LNCaP clone FGC (cell line): Measurements from ENCODE around the gene PCMT1.

Experiments used
- DNase-seq: peaks from one replicate; pipeline ENCODE4 v3.0.0-alpha.2; 2011; ENCODE audit warnings: low read depth
- H3K4me3 ChIP-seq: 2 replicates; pipeline ENCODE4 v1.5.1; 2011; ENCODE audit warnings: mild to moderate bottlenecking, low read depth, low read length, control low read depth
- CTCF ChIP-seq: IDR thresholded peaks from 2 replicates; pipeline ENCODE4 v1.5.1; 2012; ENCODE audit warnings: mild to moderate bottlenecking; ENCODE audit not compliant: control insufficient read depth, insufficient read depth; ENCODE audit errors: extremely low read depth

The PCMT1 gene

GRCh38 chr6:149859368-149859767 lies 109.8 kb downstream of the PCMT1 start:
- no peak for TF ChIP-seq CTCF
- H3K4me3 ChIP-seq: no peak overlapping the region
- DNase-seq: no peak

- no peak for TF ChIP-seq CTCF
- no peak for DNase-seq
- no peak overlapping the region for H3K4me3 ChIP-seq
Observed at GRCh38 chr6:149859938-149860337, 110.4 kb downstream of the PCMT1 start.

GRCh38 chr6:149860513-149860833 lies 110.9 kb downstream of the PCMT1 start:
- no peak overlapping the region for H3K4me3 ChIP-seq
- TF ChIP-seq CTCF: no peak
- DNase-seq: no peak
